Left ventricle myocardium inferior (tissue), 1 donor: ENCODE measurements around the gene PPP1R9A. TPM values are rescaled to one million over a fixed set of nuclear protein-coding genes. Genes with fewer than 3 reads are reported as not detected.

ENCODE experiments used
- DNase-seq: peaks from one replicate; pipeline ENCODE4 v3.0.0-alpha.2; 2020
- H3K27ac ChIP-seq: fragments of 200-600 bp; replicated peaks from 2 replicates; pipeline ENCODE4 v1.8.0; 2021
- H3K27me3 ChIP-seq: fragments of 200-600 bp; 2 replicates; pipeline ENCODE4 v1.8.0; 2021; ENCODE audit warnings: low read depth
- H3K36me3 ChIP-seq: fragments of 200-600 bp; 2 replicates; pipeline ENCODE4 v1.8.0; 2021
- H3K4me1 ChIP-seq: fragments of 200-600 bp; 2 replicates; pipeline ENCODE4 v1.8.0; 2021
- H3K4me3 ChIP-seq: fragments of 200-600 bp; 2 replicates; pipeline ENCODE4 v1.8.0; 2021; ENCODE audit warnings: mild to moderate bottlenecking, moderate library complexity
- H3K9me3 ChIP-seq: fragments of 200-600 bp; replicated peaks from 2 replicates; pipeline ENCODE4 v1.8.0; 2021
- CTCF ChIP-seq: fragments of 200-600 bp; IDR thresholded peaks from 2 replicates; pipeline ENCODE4 v1.8.0; 2021; ENCODE audit warnings: antibody characterized with exemption, mild to moderate bottlenecking, borderline replicate concordance
- intact Hi-C: fragments of 100-400 bp; cut with micrococcal nuclease; formaldehyde crosslinking; loops from one replicate; pipeline ENCODE4 v1.11.0; 2022
- total RNA-seq: library from RNA; stranded (reverse); fragmentation: NEBNext Ultra II Directional; extraction: Animal tissue kit (Norgen Biotek cat#: 25700); gene quantifications from one replicate; pipeline ENCODE4 v1.2.1, GENCODE V29; 2021
- donor health status: DM: no; HTN: yes; CAD: no; lungs with severe emphysema.

PPP1R9A gene
- total RNA-seq, 1 donor from 2014 or later: 27.6 TPM

- no peaks in the 10 kb centered on the region for H3K36me3 ChIP-seq
- intact Hi-C loops: no loop called here
- no peak overlapping the region for H3K27ac ChIP-seq
- no peak for TF ChIP-seq CTCF
- no peak for DNase-seq
- peaks cover 29% of the 10 kb centered on the region for H3K4me1 ChIP-seq
- H3K4me3 ChIP-seq: no peak overlapping the region
- H3K27me3 ChIP-seq: no peaks in the 10 kb centered on the region
- H3K9me3 ChIP-seq: no peaks in the 10 kb centered on the region
These were observed 67.0 kb downstream of the PPP1R9A start for GRCh38 chr7:94974423-94974822.

- no peak for TF ChIP-seq CTCF
- no peak for DNase-seq
- no peaks in the 10 kb centered on the region for H3K27me3 ChIP-seq
- H3K4me3 ChIP-seq: no peak overlapping the region
- intact Hi-C loops: no loop called here
- no peak overlapping the region for H3K27ac ChIP-seq
- H3K9me3 ChIP-seq: no peaks in the 10 kb centered on the region
- H3K36me3 ChIP-seq: no peaks in the 10 kb centered on the region
- H3K4me1 ChIP-seq: peaks cover 30% of the 10 kb centered on the region
These were observed 67.9 kb downstream of the PPP1R9A start for GRCh38 chr7:94975336-94975735.

GRCh38 chr7:94980418-94981142, 73.2 kb downstream of the PPP1R9A start:
- Histone ChIP-seq H3K27ac (no peak overlapping the region), H3K36me3 (no peaks in the 10 kb centered on the region), H3K27me3 (no peaks in the 10 kb centered on the region), H3K4me3 (no peak overlapping the region), H3K4me1 (peaks cover 14% of the 10 kb centered on the region), H3K9me3 (no peaks in the 10 kb centered on the region)
- no peak for DNase-seq
- intact Hi-C loops: no loop called here
- TF ChIP-seq CTCF: no peak

- intact Hi-C loops: no loop called here
- Histone ChIP-seq H3K4me3 (no peak overlapping the region), H3K36me3 (no peaks in the 10 kb centered on the region), H3K9me3 (no peaks in the 10 kb centered on the region), H3K27ac (no peak overlapping the region), H3K27me3 (no peaks in the 10 kb centered on the region), H3K4me1 (no peaks in the 10 kb centered on the region)
- DNase-seq: no peak
- TF ChIP-seq CTCF: no peak
These were observed 88.5 kb downstream of the PPP1R9A start for GRCh38 chr7:94995921-94996320.

- no peaks in the 10 kb centered on the region for H3K4me1 ChIP-seq
- no peak overlapping the region for H3K27ac ChIP-seq
- DNase-seq: no peak
- H3K27me3 ChIP-seq: no peaks in the 10 kb centered on the region
- TF ChIP-seq CTCF: no peak
- intact Hi-C loops: no loop called here
- no peaks in the 10 kb centered on the region for H3K9me3 ChIP-seq
- no peak overlapping the region for H3K4me3 ChIP-seq
- H3K36me3 ChIP-seq: no peaks in the 10 kb centered on the region
These were observed 89.0 kb downstream of the PPP1R9A start for GRCh38 chr7:94996369-94996768.
